Right lobe of liver (tissue), 4 donors: ENCODE data around the gene FBXL17.

Experiments
- CTCF ChIP-seq, 4 donors: fragments of 200-600 bp in 3 of 4; fragments of 450-650 bp in 1 of 4; IDR thresholded peaks; one replicate each; pipeline versions ENCODE4 v1.5.1 to v1.8.0; 2016 to 2022; ENCODE audit warnings: antibody characterized with exemption in 4 of 4, mild to moderate bottlenecking in 2 of 4
- POLR2A ChIP-seq: fragments of 450-650 bp; IDR thresholded peaks from one replicate; pipeline ENCODE4 v1.6.1; 2017; ENCODE audit warnings: antibody characterized with exemption, mild to moderate bottlenecking
- donor health status: DM: no; HTN: no; CAD: no.
- donor health status: DM: no; HTN: no; CAD: no.
- donor health status: DM: no; HTN: yes; CAD: no.

- TF ChIP-seq CTCF (IDR thresholded peaks at IDR 0.05): no peak
- TF ChIP-seq POLR2A: no peak
Observed at GRCh38 chr5:107979291-107979690, 402.6 kb downstream of the FBXL17 start.
